GM12891 (cell line): Measurements from ENCODE around the gene TBC1D22A.

Experiments
- POLR2A ChIP-seq: IDR thresholded peaks from 2 replicates; pipeline ENCODE4 v1.6.1; 2011; ENCODE audit warnings: low read depth, low read length, control low read depth
- POLR2AphosphoS5 ChIP-seq: IDR thresholded peaks from 2 replicates; pipeline ENCODE4 v1.6.1; 2011; ENCODE audit warnings: low read depth, low read length, control low read depth
- TAF1 ChIP-seq: IDR thresholded peaks from 2 replicates; pipeline ENCODE4 v1.6.1; 2011; ENCODE audit warnings: low read depth, low read length, control low read depth

DNA sequence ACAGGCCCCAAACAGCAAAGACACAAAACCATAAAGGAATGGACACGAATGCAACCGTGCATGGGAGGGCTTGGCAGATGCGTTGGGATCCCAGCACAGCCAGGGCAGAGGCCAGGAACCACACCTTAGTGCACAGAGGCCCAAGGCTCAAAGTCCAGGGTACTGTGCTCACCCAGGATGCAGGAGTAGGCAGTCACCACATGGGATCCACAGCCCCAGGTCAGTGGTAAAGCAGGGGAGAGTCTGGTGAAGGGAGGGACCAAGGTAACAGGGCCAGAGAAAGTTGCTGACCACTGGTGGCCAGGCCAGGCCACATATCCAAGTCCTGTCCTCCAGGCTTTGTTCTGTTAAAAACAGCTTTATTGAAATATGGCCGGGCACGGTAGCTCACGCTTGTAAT lies 17.9 kb upstream of the TBC1D22A start:
- no peak for TF ChIP-seq POLR2A
- TF ChIP-seq POLR2AphosphoS5: no peak
- TF ChIP-seq TAF1: no peak
